ENCODE data around the gene ZNF37A.
A peak's percentile ranks its signal among the peaks of the same experiment; 100 is the strongest.
"Not testable (repeated sequence)": the region's sequence is repeated elsewhere in the genome, so short reads cannot be mapped to it uniquely, and the experiment has no call there.

The ZNF37A gene

DNA sequence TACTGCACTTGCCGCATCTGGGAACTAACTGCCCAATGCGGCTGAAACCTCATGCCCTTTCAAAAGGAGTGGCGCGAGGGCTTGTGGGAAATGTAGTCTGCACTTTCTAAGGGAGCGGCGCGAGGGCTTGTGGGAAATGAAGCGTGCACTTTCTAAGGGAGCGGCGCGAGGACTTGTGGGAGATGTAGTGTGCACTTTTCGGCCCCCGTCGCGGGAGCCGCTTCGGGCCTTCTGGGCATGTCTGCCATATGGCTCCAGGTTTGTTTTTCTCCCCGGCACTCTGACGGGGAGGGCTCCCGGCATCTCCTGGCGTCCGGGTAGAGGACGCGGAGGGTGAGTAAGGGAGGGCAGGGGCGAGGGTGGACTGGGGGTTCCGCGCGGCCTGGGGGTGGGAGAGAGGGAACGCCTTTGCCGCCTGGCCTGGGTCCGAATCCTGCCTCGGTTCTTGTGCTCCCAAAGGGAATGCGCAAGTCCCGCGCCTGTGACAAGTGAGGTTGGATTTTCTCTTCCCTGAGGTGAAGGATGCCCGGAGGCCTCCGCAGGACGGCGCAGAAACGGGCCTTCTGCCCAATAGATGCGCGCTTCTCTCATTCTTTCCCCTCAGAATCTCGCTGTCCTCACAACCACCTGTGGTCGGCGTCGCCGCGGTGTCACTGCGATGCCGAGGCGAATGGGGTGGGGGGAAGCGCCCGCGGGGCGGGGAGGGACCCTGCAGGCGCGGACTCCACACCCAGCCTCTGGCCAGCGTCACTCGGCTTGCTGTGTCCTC is at the start of gene ZNF37A:
Gene ZNF37A (plus strand): TSS at position 180 of the 769 bp plus-strand sequence. CDS start 2,281 bp downstream, outside the sequence.
- peak within 1 kb of the TSS; percentile 86 for H3K4me3 ChIP-seq (ENCODE audit: low read depth, low read length)
- DNase-seq (ENCODE audit: low read depth), result peak; percentile 88

DNA sequence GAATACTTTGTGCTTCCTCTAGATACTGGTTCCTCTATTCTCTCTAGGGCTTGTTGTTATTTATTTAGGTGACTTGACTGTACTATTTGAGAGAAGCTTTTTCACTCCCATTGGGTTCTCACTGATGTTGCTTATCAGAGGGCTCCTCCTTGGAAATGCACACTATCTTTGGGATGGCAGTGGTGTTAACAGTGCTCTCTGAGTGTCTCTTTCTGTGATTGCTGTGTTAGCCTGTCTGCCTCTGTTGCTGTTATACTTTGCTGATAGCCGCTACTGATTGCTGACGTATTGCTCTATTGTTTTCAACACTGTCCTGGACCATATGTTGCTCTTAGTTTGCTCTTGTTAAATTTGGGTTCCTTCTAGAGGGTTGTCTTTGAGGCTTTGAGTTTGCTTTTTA is 49.0 kb upstream of the ZNF37A start:
- H3K4me3 ChIP-seq (ENCODE audit: low read depth, low read length), result no peak overlapping the region
- DNase-seq (ENCODE audit: low read depth), result no peak

DNA sequence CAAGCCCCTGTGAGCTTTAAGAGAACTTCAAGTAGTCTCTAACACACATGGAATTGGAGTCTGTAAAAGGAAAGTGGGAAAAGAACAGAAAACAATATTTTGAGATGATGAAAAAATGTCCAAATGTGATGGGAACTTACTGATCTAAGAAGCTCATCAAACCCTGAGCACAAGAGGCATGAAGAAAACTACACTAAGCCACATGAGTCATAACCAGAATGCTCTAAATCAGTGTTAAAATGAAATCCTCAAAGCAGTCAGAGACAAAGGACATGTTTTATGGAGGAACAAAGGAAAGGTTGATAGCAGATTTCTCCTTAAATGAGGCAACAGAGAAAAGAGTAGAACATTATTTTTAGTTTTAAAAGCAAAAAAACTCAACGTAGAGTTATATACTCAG is 46.5 kb upstream of the ZNF37A start:
- H3K4me3 ChIP-seq (ENCODE audit: low read depth, low read length), result no peak overlapping the region
- DNase-seq (ENCODE audit: low read depth), result peak; percentile 7

DNA sequence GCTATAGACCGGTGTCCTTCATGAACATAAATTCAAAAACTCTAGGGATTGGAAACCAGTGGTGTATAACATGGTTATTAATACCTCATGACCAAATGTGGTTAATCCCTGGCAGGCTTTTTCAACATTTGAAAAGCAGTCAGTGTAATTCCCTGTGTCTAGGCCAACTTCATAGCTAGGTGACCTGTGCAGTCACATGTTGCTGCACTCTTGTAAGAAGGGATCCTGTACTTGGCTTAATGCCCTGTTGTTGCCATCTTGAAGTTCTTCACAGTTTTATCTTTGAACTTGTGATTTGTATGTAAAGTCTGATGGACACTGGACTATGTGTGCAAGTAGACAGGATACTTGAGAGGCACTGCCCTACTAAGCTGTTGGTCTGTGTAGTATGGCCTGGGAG is 43.9 kb upstream of the ZNF37A start:
- no peak for DNase-seq (ENCODE audit: low read depth)
- no peak overlapping the region for H3K4me3 ChIP-seq (ENCODE audit: low read depth, low read length)

DNA sequence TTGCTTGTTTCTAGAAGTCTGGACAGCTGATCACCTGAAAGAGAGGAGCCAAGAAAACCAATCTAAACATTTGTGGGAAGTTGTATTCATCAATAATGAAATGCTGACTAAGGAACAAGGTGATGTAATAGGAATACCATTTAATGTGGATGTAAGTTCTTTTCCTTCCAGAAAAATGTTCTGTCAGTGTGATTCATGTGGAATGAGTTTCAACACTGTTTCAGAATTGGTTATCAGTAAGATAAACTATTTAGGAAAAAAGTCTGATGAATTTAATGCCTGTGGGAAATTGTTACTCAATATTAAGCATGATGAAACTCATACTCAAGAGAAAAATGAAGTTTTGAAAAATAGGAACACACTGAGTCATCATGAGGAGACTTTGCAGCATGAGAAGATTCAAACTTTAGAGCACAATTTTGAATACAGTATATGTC is 39.8 kb upstream of the ZNF37A start:
- H3K4me3 ChIP-seq (ENCODE audit: low read depth, low read length), result no peak overlapping the region

DNA sequence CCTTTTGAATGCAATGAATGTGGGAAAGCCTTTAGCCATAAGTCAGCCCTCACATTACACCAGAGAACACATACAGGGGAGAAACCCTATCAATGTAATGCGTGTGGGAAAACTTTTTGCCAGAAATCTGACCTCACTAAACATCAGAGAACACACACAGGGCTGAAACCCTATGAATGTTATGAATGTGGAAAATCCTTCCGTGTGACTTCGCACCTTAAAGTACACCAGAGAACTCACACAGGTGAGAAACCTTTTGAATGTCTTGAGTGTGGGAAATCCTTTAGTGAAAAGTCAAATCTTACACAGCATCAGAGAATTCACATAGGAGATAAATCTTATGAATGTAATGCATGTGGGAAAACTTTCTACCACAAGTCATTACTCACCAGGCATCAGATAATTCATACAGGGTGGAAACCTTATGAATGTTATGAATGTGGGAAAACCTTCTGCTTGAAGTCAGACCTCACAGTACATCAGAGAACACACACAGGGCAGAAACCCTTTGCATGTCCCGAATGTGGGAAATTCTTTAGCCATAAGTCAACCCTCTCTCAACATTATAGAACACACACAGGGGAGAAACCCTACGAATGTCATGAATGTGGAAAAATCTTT is 38.8 kb upstream of the ZNF37A start:
- H3K4me3 ChIP-seq (ENCODE audit: low read depth, low read length); DNase-seq (ENCODE audit: low read depth): not testable (repeated sequence)

More for the DNA sequence above, 39.8 kb upstream of the ZNF37A start:
- DNase-seq (ENCODE audit: low read depth), result peak; percentile 52

DNA sequence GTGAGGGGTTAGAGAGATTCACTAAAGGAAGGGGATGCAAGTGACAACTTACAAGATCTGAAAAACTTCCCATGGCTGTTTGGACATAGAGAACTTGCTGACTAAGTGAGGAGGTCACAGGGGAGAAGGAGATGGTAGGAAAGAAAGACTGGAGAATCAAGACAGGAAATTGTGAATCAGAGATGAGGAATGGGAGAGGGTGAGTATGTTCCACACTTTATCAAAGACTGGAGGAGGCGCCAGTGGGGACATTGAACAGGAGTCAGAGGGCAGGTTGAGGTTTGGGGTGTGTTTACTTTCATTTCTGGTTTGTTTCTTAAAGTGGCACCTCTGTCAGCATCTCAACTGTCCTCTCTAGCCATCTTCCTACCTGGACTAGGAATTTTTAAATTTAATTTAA is 24.5 kb upstream of the ZNF37A start:
- peak; percentile 52 for DNase-seq (ENCODE audit: low read depth)
- not testable (repeated sequence) for H3K4me3 ChIP-seq (ENCODE audit: low read depth, low read length)

DNA sequence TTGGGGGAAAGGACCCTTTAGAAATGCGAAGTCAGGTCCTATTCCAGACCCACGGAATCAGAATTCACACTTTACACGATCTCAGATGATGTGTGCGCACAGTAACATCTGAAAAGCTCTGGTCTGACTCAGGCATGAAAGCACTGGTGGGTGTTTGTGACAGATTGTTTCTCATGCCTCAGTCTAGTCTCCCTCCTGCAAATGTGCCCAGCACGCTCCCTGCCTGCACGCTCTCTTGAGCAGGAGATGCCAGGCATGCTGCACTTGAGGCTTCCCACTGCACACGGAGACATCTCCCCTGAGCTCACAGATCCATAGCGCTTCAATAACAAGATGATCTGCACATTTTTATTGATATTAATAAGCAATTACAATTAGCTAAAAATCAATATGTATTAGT is 23.6 kb upstream of the ZNF37A start:
- H3K4me3 ChIP-seq (ENCODE audit: low read depth, low read length), result no peak overlapping the region

DNA sequence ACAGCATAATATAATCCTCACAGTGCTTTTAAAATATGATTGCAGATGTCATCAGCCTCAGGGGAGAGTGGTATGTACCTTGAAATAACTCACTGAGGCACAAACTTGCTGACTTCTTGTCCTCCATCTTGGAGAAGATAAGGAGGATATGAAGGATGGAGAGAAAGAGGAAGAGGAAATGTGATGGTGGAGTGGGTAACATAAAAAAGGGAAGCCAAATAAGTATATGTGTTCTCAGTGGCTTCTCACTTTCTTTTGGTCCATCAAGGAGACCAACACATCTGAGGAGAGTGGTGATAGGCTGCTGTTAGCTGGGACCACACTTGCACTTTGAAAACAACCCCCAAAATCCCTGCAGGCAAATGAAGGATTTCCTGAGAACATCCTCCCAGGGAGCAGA is 21.6 kb upstream of the ZNF37A start:
- no peak for DNase-seq (ENCODE audit: low read depth)
- H3K4me3 ChIP-seq (ENCODE audit: low read depth, low read length), result no peak overlapping the region

More for the DNA sequence above, 23.6 kb upstream of the ZNF37A start:
- no peak for DNase-seq (ENCODE audit: low read depth)

DNA sequence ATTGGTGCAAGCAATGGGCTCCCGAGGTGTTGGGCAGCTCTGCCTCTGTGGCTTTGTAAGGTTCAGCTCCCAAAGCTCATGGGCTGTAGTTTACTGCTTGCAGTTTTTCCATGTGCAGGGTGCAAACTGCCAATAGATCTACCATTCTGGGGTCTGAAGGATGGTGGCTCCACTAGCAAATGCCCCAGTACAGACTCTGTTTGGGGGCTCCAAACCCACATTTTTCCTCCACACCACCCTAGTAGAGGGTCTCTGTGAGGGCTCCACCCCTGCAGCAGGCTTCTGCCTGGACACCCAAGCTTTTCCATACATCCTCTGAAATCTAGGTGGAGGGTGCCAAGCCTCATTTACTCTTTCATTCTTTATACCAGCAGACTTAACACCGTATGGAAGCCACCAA is 17.4 kb upstream of the ZNF37A start:
- H3K4me3 ChIP-seq (ENCODE audit: low read depth, low read length), result no peak overlapping the region
- DNase-seq (ENCODE audit: low read depth), result no peak

DNA sequence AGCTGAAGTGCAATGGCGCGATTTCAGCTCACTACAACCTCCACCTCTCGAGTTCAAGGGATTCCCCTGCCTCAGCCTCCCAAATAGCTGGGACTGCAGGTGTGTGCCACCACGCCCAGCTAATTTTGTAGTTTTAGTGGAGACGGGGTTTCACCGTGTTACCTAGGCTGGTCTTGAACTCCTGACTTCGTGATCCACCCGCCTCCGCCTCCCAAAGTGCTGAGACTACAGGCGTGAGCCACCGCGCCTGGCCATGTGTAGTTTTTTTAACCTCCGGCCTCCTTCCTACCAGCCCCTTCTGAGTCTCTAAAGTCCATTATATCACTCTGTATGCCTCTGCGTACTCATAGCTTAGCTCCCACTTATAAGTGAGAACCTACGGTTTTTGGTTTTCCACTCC is 819 bp upstream of the ZNF37A start:
- H3K4me3 ChIP-seq (ENCODE audit: low read depth, low read length); DNase-seq (ENCODE audit: low read depth): not testable (repeated sequence)

DNA sequence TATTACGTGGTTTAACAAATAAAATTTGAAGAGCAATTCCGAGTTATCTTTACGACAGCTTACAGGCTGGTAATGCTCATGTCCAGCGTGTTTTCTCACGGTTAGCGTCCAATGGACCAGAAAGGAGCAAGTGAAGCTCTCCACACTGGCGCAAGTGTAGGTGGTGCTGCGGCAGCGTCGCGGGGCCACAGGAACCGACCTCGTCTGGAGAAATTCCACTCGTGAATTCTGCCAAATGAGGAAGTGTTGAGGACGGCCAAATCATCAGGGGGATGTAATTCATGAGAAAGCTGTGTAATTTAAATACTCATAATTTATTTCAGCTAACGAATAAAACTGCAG is 350 bp upstream of the ZNF37A start:
- DNase-seq (ENCODE audit: low read depth), result no peak
- peak overlapping the region; percentile 86 for H3K4me3 ChIP-seq (ENCODE audit: low read depth, low read length)

DNA sequence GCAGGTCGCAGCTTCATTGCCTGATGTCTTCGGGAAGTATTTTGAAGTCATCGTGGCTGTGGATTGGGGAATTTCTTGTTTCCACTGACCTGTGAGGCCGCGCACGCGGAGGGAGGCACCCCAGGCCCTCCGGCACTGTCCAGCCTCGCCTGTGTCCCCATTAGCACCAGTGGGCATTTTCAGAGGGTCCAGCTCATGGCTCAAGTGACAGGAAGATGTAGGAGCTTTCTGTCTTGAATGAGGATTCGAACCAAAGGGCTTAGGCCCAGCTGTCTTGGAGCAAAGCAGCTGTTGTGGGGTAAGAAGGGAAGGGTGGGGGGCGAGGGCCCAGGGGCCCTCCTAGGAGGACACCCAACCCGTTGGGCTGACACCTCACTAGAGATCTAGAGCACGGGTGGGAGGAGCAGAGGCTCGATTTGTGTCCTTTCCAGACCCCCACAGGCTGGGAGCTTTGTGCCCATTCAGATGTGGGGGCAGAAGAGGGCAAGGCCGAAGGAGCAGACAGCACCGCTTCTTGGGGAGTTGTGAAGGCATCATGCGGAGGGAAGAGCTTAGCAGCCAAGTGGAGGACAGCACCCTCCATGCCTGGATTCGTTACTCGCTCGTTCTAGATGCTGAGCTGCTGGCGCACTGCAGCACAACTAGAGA is 914 bp downstream of the ZNF37A start:
- H3K4me3 ChIP-seq (ENCODE audit: low read depth, low read length), result peak overlapping the region; percentile 86
- no peak for DNase-seq (ENCODE audit: low read depth)

DNA sequence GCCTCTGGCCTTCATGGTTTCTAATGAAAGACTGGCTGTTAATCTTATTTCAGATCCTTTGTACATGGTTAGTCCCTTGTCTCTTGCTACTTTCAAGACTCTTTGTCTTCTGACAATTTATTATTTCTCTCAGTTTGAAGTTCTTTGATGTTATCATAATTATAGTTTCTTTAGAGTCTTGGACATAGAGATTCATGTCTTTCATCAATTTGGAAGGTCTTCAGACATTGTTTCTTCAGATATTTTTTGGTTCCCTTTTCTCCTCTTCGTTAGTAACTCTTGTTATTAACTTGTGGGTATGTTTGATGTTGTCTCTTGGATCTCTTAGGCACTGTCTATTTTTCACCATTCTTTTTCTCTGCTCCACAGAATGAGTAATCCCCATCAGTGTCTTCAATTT is 8.7 kb downstream of the ZNF37A start:
- no peak overlapping the region for H3K4me3 ChIP-seq (ENCODE audit: low read depth, low read length)
- no peak for DNase-seq (ENCODE audit: low read depth)

DNA sequence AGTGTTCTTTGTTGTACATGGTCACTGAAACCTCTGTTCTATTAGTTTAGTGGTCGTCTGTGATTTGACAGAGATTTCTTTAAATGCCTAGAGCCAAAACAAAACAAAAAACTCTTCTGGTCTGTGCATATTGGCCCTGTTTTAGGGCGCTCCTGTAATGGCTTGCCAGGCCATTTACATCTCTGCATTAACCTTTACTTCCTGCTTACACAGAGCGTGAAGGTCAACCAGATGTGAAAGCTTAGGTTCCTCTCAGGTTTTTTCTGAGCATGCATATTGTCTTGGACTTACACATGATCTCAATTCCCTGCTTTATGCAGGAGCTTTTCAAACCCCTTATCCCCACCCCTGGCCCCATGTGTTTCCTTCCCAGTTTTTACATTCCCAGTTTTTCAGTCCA is 9.6 kb downstream of the ZNF37A start:
- no peak overlapping the region for H3K4me3 ChIP-seq (ENCODE audit: low read depth, low read length)
- no peak for DNase-seq (ENCODE audit: low read depth)

DNA sequence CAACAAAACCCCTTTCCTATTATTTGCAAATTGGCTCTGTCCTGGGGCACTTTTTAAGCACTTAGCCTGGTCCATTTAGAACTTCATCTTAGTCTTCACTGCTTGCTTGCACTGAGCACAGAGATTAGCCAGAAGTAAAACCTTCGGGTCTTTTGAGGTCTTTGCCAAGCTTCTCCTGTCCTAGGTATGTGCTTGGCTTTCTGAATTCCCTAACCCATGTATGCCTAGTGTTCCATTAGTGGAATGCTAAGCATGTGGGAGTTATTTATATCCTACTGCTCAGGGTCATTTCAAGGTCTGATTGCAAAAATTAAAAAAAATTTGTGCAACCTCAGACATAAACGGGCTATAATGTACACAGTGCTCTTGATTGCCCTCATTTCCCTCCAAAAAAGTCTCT is 18.0 kb downstream of the ZNF37A start:
- DNase-seq (ENCODE audit: low read depth), result no peak
- no peak overlapping the region for H3K4me3 ChIP-seq (ENCODE audit: low read depth, low read length)

DNA sequence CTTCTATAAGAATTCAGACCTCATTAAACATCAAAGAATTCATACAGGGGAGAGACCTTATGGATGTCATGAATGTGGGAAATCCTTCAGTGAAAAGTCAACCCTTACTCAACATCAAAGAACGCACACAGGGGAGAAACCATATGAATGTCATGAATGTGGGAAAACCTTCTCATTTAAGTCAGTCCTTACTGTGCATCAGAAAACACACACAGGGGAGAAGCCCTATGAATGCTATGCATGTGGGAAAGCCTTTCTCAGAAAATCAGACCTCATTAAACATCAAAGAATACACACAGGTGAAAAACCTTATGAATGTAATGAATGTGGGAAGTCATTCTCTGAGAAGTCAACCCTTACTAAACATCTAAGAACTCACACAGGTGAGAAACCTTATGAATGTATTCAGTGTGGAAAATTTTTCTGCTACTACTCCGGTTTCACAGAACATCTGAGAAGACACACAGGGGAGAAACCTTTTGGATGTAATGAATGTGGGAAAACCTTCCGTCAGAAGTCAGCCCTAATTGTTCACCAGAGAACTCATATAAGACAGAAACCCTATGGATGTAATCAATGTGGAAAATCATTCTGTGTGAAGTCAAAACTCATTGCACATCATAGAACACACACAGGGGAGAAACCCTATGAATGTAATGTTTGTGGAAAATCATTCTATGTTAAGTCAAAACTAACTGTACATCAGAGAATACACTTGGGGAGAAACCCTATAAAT is 24.1 kb downstream of the ZNF37A start:
- H3K4me3 ChIP-seq (ENCODE audit: low read depth, low read length), result no peak overlapping the region
- no peak for DNase-seq (ENCODE audit: low read depth)

DNA sequence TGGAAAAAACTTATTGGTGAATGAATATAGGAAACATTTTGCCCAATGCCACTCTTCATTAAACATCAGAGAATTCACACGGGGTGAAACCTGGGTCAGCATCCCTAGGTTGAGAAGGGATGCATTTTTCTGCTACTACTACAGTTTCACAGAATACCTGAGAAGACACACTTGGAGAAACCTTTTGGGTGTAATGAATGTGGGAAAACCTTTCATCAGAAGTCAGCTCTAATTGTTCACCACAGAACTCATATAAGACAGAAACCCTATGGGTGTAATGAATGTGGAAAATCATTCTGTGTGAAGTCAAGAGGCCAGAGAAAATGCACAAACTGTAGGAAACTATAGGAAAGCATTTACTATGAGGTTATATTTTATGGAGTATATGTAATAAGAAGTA is 24.9 kb downstream of the ZNF37A start:
- no peak for DNase-seq (ENCODE audit: low read depth)
- no peak overlapping the region for H3K4me3 ChIP-seq (ENCODE audit: low read depth, low read length)

DNA sequence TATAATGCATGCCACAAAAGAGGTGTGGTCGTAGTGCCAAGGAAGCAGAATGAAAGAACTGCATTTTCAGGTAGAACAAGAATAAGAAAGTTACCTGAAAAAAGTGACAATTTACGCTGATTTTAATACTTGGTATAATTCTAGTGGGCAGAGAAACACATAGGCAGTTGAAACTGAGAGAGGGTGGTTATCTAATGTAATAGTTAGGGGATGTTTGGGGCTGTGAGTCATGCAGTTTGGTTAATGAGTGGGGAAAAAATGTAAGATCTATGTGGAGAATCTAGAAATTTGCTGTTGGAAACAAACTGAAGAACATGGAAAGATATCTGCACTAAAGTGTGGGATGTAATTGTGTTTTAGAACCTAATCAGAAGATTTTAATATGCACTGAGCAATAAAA is 33.7 kb downstream of the ZNF37A start:
- H3K4me3 ChIP-seq (ENCODE audit: low read depth, low read length), result no peak overlapping the region
- no peak for DNase-seq (ENCODE audit: low read depth)

DNA sequence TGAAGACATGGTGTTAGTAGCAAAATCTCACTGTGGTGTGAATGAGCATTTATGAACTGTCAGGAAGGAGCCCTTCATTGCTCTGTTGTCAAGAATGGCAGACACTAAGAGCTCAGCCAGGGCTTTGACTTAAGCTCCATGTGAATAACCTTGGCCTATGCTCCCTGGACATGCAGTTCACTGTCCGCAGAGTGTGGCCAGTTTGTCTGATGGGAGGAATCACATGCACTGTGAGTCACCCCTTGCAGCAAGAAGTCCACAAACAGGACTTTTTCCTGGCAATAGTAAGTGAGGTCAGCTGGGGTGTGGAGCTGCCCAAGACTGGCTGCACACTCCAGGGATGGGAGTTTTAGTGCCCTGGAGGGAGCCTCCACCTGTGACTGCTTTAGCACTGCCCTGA is 49.5 kb downstream of the ZNF37A start:
- no peak overlapping the region for H3K4me3 ChIP-seq (ENCODE audit: low read depth, low read length)
- DNase-seq (ENCODE audit: low read depth), result no peak

All from skeletal muscle cell (primary cell).